Measurements from ENCODE around the gene AP1G2. TPM values are rescaled to one million over a fixed set of nuclear protein-coding genes. Genes with fewer than 3 reads are reported as not detected.

AP1G2 gene
- total RNA-seq, 2 experiments from 2014 or later, result 193 to 198 TPM

DNA sequence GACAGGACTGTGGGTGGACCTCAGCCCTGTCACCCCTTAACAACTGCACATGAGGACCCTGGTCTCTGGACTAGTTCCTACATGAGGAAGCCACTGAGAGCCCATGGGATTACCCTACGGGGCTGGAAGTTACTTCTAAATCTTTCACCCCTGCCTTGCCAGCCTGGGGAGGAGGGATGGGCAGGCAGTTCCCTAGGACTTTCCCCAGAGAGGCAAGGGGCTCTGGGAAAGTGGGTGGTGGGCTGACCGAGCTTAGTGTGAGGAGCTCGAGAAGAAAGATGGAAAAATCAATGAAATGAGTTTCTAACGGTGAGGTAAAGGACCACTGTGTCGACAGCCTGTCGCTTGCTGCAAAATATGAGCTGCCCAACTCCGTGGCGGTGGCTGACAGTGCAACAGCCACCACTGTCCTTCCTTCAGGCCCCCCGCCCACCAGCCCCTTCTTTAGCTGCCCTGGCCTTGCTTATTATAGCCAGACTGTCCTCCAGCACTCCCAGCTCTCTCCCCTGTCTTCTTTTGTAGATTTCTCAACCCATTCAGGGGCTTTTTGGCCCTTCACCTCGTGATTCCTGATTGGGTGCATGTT, 21.0 kb downstream of the AP1G2 start:
- Histone ChIP-seq H3K27ac (ENCODE audit: low read depth in 1 of 2, low read length in 2 of 2) (no peak overlapping the region), H3K4me3 (ENCODE audit: low read length) (no peak overlapping the region), H3K9me3 (ENCODE audit: control insufficient read depth in 1 of 2, insufficient read depth in 1 of 2, low read length in 2 of 2) (no peaks in the 10 kb centered on the region), H3K27me3 (ENCODE audit: control insufficient read depth in 1 of 2, insufficient read depth in 2 of 2, low read length in 2 of 2) (peaks cover 12 to 18% of the 10 kb centered on the region in 2 experiments), H3K36me3 (ENCODE audit: insufficient read depth, low read length) (no peaks in the 10 kb centered on the region), H3K4me1 (ENCODE audit: insufficient read depth, low read length) (peaks cover 11% of the 10 kb centered on the region)
- ChIA-PET CTCF (no interaction called here), POLR2A (no interaction called here)
- ATAC-seq (ENCODE audit: poor library complexity) (no peak), DNase-seq (no peak)
- Mint-ChIP-seq H3K27ac (no peak overlapping the region), H3K4me1 (ENCODE audit: low read depth) (peaks cover 5% of the 10 kb centered on the region), H3K4me3 (no peak overlapping the region), H3K27me3 (peaks cover 4% of the 10 kb centered on the region), H3K9me3 (no peaks in the 10 kb centered on the region), H3K36me3 (ENCODE audit: low read depth) (no peaks in the 10 kb centered on the region)
- TF ChIP-seq, protein P1, sequence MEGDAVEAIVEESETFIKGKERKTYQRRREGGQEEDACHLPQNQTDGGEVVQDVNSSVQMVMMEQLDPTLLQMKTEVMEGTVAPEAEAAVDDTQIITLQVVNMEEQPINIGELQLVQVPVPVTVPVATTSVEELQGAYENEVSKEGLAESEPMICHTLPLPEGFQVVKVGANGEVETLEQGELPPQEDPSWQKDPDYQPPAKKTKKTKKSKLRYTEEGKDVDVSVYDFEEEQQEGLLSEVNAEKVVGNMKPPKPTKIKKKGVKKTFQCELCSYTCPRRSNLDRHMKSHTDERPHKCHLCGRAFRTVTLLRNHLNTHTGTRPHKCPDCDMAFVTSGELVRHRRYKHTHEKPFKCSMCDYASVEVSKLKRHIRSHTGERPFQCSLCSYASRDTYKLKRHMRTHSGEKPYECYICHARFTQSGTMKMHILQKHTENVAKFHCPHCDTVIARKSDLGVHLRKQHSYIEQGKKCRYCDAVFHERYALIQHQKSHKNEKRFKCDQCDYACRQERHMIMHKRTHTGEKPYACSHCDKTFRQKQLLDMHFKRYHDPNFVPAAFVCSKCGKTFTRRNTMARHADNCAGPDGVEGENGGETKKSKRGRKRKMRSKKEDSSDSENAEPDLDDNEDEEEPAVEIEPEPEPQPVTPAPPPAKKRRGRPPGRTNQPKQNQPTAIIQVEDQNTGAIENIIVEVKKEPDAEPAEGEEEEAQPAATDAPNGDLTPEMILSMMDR (IDR thresholded peaks at IDR 0.05), result no peak
- intact Hi-C loops (cut with DNase I, micrococcal nuclease), result no loop called here

DNA sequence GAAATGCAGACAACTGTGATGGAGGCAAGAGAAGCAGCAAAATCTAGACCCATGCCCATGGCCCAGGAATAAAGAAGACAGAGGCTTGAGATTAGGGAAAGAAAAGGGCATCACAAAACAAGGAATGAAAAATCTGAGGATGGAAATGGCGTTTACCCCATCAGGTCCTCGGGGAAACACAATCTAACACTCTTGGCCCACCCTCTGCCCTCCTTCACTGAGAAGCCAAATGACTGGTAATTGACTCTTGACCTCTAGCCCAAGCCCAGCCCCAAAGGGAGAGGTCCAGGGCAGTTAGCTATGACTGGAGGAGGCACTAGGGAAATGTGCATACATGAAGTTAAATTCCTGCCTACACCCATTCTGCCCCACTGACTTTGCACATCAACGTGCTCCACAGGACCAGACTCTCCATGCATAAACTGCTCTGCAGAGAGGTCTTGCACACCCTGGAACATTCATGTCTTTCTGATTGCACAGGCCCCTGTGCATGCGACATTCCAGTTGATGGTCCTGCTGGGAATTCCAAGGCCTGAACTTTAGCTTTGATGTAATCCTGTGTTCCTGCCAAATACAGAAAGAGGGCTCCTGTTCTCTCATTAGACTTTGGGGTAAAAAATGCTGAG, 21.7 kb downstream of the AP1G2 start:
- H3K9me3 Mint-ChIP-seq, result no peaks in the 10 kb centered on the region

DNA sequence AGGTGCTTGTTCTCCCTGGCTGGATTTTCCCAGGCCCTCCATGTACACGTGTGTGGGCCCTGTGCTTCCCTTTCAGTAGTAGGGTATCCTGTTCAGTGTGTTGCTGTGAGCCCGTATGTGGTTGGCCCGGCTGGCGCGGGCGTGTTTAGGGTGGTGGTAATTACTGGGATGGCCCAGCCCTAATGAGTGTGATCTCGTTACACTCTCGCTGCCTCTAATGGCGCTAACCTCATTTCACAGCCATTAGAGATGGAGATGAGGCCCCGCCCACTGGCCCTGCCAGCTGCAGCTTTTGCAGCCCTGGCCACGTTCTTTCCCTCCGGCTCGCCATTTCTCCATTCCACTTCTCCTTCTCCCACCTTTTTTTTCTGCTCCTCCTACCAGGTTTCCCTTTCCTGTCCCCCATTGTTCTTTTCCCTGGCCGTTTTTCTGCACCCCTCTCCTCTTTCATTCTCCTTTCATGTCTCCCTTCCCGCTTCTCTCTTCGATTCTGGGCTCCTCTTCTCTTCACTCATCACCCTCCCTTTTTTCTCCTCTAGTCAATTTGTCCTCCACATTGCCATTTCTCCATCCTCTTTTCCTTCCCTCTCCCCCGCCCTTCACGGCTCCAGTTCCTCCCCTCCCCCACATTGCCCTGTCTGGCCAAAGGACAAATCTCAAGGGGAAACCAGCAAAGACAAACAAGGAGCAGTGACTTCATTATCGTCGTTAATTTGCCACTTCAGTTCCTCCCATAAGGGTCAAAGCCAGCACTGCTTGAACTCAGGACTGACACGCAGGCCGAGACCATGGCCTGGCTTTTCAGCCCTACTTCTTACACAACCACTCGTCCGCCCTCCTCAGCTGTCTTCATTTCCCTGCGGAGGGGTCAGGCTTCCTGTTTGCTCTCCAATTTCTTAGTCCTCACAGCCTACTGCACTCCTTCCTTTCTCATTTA, 22.8 kb downstream of the AP1G2 start:
- no peak overlapping the region for H3K4me3 ChIP-seq (ENCODE audit: low read length)
- Mint-ChIP-seq H3K36me3 (ENCODE audit: low read depth) (no peaks in the 10 kb centered on the region), H3K4me1 (ENCODE audit: low read depth) (no peaks in the 10 kb centered on the region), H3K9me3 (no peaks in the 10 kb centered on the region), H3K4me3 (no peak overlapping the region), H3K27ac (no peak overlapping the region), H3K27me3 (peaks cover 1% of the 10 kb centered on the region)
- peaks cover 0 to 4% of the 10 kb centered on the region in 2 experiments for H3K27me3 ChIP-seq (ENCODE audit: control insufficient read depth in 1 of 2, insufficient read depth in 2 of 2, low read length in 2 of 2)
- intact Hi-C loops (cut with DNase I, micrococcal nuclease), result loop anchor here in 1 of 2 experiments (5.0 kb wide), 1 partner anchor 217 kb away; no protein-coding TSS in a partner anchor
- ATAC-seq (ENCODE audit: poor library complexity) (no peak), DNase-seq (no peak)
- ChIA-PET CTCF (no interaction called here), POLR2A (no interaction called here)
- no peaks in the 10 kb centered on the region for H3K36me3 ChIP-seq (ENCODE audit: insufficient read depth, low read length)
- TF ChIP-seq, protein P1 (IDR thresholded peaks at IDR 0.05), result no peak
- no peaks in the 10 kb centered on the region for H3K9me3 ChIP-seq (ENCODE audit: control insufficient read depth in 1 of 2, insufficient read depth in 1 of 2, low read length in 2 of 2)
- H3K4me1 ChIP-seq (ENCODE audit: insufficient read depth, low read length), result no peaks in the 10 kb centered on the region
- H3K27ac ChIP-seq (ENCODE audit: low read depth in 1 of 2, low read length in 2 of 2), result no peak overlapping the region

More for the DNA sequence above, 21.7 kb downstream of the AP1G2 start:
- Histone ChIP-seq H3K27ac (ENCODE audit: low read depth in 1 of 2, low read length in 2 of 2) (no peak overlapping the region), H3K36me3 (ENCODE audit: insufficient read depth, low read length) (no peaks in the 10 kb centered on the region), H3K4me3 (ENCODE audit: low read length) (no peak overlapping the region), H3K4me1 (ENCODE audit: insufficient read depth, low read length) (peaks cover 5% of the 10 kb centered on the region), H3K9me3 (ENCODE audit: control insufficient read depth in 1 of 2, insufficient read depth in 1 of 2, low read length in 2 of 2) (no peaks in the 10 kb centered on the region), H3K27me3 (ENCODE audit: control insufficient read depth in 1 of 2, insufficient read depth in 2 of 2, low read length in 2 of 2) (peaks cover 10 to 15% of the 10 kb centered on the region in 2 experiments)
- CTCF ChIA-PET, result no interaction called here
- DNase-seq (no peak), ATAC-seq (ENCODE audit: poor library complexity) (no peak)
- POLR2A ChIA-PET, result no interaction called here
- no peak overlapping the region for H3K4me3 Mint-ChIP-seq
- no peaks in the 10 kb centered on the region for H3K4me1 Mint-ChIP-seq (ENCODE audit: low read depth)
- TF ChIP-seq, protein P1 (IDR thresholded peaks at IDR 0.05), result no peak
- intact Hi-C loops (cut with DNase I, micrococcal nuclease), result no loop called here
- H3K36me3 Mint-ChIP-seq (ENCODE audit: low read depth), result no peaks in the 10 kb centered on the region
- no peak overlapping the region for H3K27ac Mint-ChIP-seq
- no peaks in the 10 kb centered on the region for H3K27me3 Mint-ChIP-seq

Measured in CD4-positive, alpha-beta T cell (primary cell).